K562 (cell line): ENCODE data around the gene NMUR2. TPM values are rescaled to one million over a fixed set of nuclear protein-coding genes. Genes with fewer than 3 reads are reported as not detected.

Experiments
- ATAC-seq: fragments of 200-7000 bp; cut with Tn5 transposase; 3 replicates; pipeline ENCODE4 v1.9.1; 2020; ENCODE audit warnings: moderate library complexity
- BruUV-seq: library from RNA; stranded (reverse); fragments of 400-500 nt; replicated peaks from 2 replicates; lab custom pipeline; 2021; lab: Mats Ljungman, UMichigan
- CTCF ChIA-PET: fragments of 300-600 bp; formaldehyde crosslinking; extraction: SDS; loops from one replicate; lab custom pipeline; 2021; ENCODE audit warnings: low intra/inter-chr PET ratio; lab: Yijun Ruan, JAX
- POLR2A ChIA-PET: fragments of 300-600, 350-650 bp; sonication (Branson Sonifier 250); formaldehyde crosslinking; extraction: SDS; loops from one replicate; lab custom pipeline; 2021; ENCODE audit warnings: antibody characterized with exemption, inconsistent platforms; lab: Yijun Ruan, JAX
- DNase-seq, 4 experiments: peaks; one replicate each; pipeline versions ENCODE4 v3.0.0 to v3.0.0-alpha.2; 2011 to 2018; ENCODE audit warnings: low spot score in 3 of 4, mixed read lengths in 3 of 4; ENCODE audit errors: extremely low read depth in 1 of 4
- FAIRE-seq: peaks from 2 replicates; lab custom pipeline; 2011; peaks lifted over from hg19 to GRCh38; lab: Jason Lieb, UNC
- H2AFZ ChIP-seq: 2 replicates; pipeline ENCODE4 v1.6.0; 2011; ENCODE audit warnings: low read depth, low read length, control low read depth, inconsistent platforms
- H3K27ac ChIP-seq: fragments of 200-600 bp; 3 replicates; pipeline ENCODE4 v1.8.0; 2011; ENCODE audit warnings: low read depth, mild to moderate bottlenecking, control low read depth, inconsistent platforms, low read length, moderate library complexity, mixed read lengths; ENCODE audit errors: extremely low read depth
- H3K27me3 ChIP-seq, 2 experiments: fragments of 300-600 bp in 1 of 2; 2 replicates in 1 of 2; 3 replicates in 1 of 2; pipeline versions ENCODE4 v1.6.0 to v1.8.0; 2011; ENCODE audit warnings: inconsistent platforms in 2 of 2, low read length in 2 of 2, mild to moderate bottlenecking in 1 of 2, mixed read lengths in 1 of 2, moderate library complexity in 1 of 2; ENCODE audit not compliant: control insufficient read depth in 2 of 2, insufficient read depth in 2 of 2
- H3K36me3 ChIP-seq: fragments of 300-600 bp; 3 replicates; pipeline ENCODE4 v1.8.0; 2011; ENCODE audit warnings: mild to moderate bottlenecking, low read length, inconsistent platforms; ENCODE audit not compliant: control insufficient read depth, insufficient read depth
- H3K4me1 ChIP-seq, 2 experiments: fragments of 200-600 bp in 1 of 2; replicated peaks in 1 of 2; 2 replicates in 1 of 2; 3 replicates in 1 of 2; pipeline versions ENCODE4 v1.5.1 to v1.8.0; 2011; ENCODE audit warnings: inconsistent platforms in 2 of 2, low read length in 2 of 2, mild to moderate bottlenecking in 1 of 2, mixed read lengths in 1 of 2, moderate library complexity in 1 of 2; ENCODE audit not compliant: control insufficient read depth in 2 of 2, insufficient read depth in 2 of 2
- H3K4me2 ChIP-seq: 2 replicates; pipeline ENCODE4 v1.6.1; 2011; ENCODE audit warnings: low read length, control low read depth, inconsistent platforms, mixed read lengths; ENCODE audit not compliant: insufficient read depth
- H3K4me3 ChIP-seq: fragments of 200-600 bp; sonication (generic), shearing (Covaris generic); 2 replicates; pipeline ENCODE4 v1.5.1; 2016; ENCODE audit warnings: control low read depth, inconsistent platforms
- H3K79me2 ChIP-seq: fragments of 200-600 bp; 3 replicates; pipeline ENCODE4 v1.8.0; 2011; ENCODE audit warnings: low read length, inconsistent platforms; ENCODE audit not compliant: control insufficient read depth, insufficient read depth
- H3K9ac ChIP-seq, 2 experiments: 2 replicates each; pipeline versions ENCODE4 v1.6.0 to v1.6.1; 2011; ENCODE audit warnings: low read depth in 2 of 2, low read length in 2 of 2, control low read depth in 1 of 2, inconsistent platforms in 1 of 2, mild to moderate bottlenecking in 1 of 2, mixed read lengths in 1 of 2; ENCODE audit not compliant: insufficient read depth in 1 of 2
- H3K9me1 ChIP-seq: one replicate; pipeline ENCODE4 v1.6.0; 2011; ENCODE audit warnings: inconsistent platforms, mild to moderate bottlenecking, low read length, moderate library complexity; ENCODE audit not compliant: control insufficient read depth, insufficient read depth
- H3K9me3 ChIP-seq: replicated peaks from 2 replicates; pipeline ENCODE4 v1.5.1; 2011; ENCODE audit warnings: low read depth, low read length, inconsistent platforms; ENCODE audit not compliant: control insufficient read depth, insufficient read depth
- H4K20me1 ChIP-seq: replicated peaks from 2 replicates; pipeline ENCODE4 v1.6.1; 2011; ENCODE audit warnings: low read length, inconsistent platforms, mixed read lengths; ENCODE audit not compliant: control insufficient read depth, insufficient read depth
- HNRNPK ChIP-seq: fragments of 200-400 bp; formaldehyde crosslinking; IDR thresholded peaks from one replicate; pipeline ENCODE4 v1.6.1; 2018; ENCODE audit warnings: mild to moderate bottlenecking, low read depth, low read length; ENCODE audit not compliant: poor library complexity, severe bottlenecking
- MAFF ChIP-seq: IDR thresholded peaks from 2 replicates; pipeline ENCODE4 v1.6.1; 2012; ENCODE audit warnings: low read length, improper control_type of control experiment
- MAFK ChIP-seq: IDR thresholded peaks from 2 replicates; pipeline ENCODE4 v1.6.1; 2011; ENCODE audit warnings: low read length, improper control_type of control experiment
- RHOXF2B ChIP-seq: fragments of 250-450 bp; sonication (Bioruptor Pico); conservative IDR thresholded peaks from 2 replicates; pipeline ENCODE4 v1.5.1; 2021
- SMARCA4 ChIP-seq: fragments of 450-650 bp; IDR thresholded peaks from 2 replicates; pipeline ENCODE4 v1.6.1; 2016
- ZBED1 ChIP-seq: IDR thresholded peaks from 2 replicates; pipeline ENCODE4 v1.6.1; 2014
- ZNF175 ChIP-seq: fragments of 200-800 bp; sonication (Bioruptor generic); IDR thresholded peaks from 2 replicates; pipeline ENCODE4 v1.6.1; 2016; ENCODE audit warnings: low read depth, mild to moderate bottlenecking, missing genetic modification characterization, missing compliant biosample characterization
- ZNF717 ChIP-seq: fragments of 250-450 bp; sonication (Bioruptor Pico); IDR thresholded peaks from 2 replicates; pipeline ENCODE4 v1.5.0; 2021
- WGBS: fragments of 100-300 bp; shearing (Covaris generic); methylation state at CpG from one replicate; pipeline ENCODE4 v1.1.6; 2016; ENCODE audit warnings: low coverage, mixed read lengths; ENCODE audit not compliant: insufficient coverage; ENCODE audit errors: missing lambda C conversion rate; 5-methylcytosine and 5-hydroxymethylcytosine counted together
- in situ Hi-C: fragments of 300-500 bp; cut with MboI; formaldehyde crosslinking; loops from 4 replicates; pipeline ENCODE4 v1.15.0; 2018; ENCODE audit warnings: inconsistent platforms, mixed read lengths
- intact Hi-C: fragments of 100-400 bp; cut with micrococcal nuclease; formaldehyde crosslinking; loops from 2 replicates; pipeline ENCODE4 v1.14.2; 2022
- polyA plus RNA-seq, 8 experiments: library from polyadenylated mRNA; depleted of rRNA in 4 of 8; stranded (reverse) in 5 of 8; unstranded in 3 of 8; fragments of >200 nt; fragmentation: Nextera tagmentation in 2 of 8; fragmentation: Illumina TruSeq in 1 of 8; extraction: Ambion mirVana in 2 of 8; extraction: Trizol in 1 of 8; gene quantifications; 2 replicates each; pipeline versions ENCODE4 v1.2.1 to v1.2.3, GENCODE V29; 2011 to 2014; ENCODE audit warnings: inconsistent platforms in 1 of 8, missing spikeins in 1 of 8
- total RNA-seq, 7 experiments: library from RNA; depleted of rRNA in 6 of 7; stranded (reverse); fragments of >200 nt in 6 of 7; fragmentation: Illumina TruSeq in 2 of 7; extraction: Trizol in 2 of 7; gene quantifications; 2 replicates each; pipeline versions ENCODE4 v1.2.1 to v1.2.3, GENCODE V29; 2011 to 2021; ENCODE audit warnings: low replicate concordance in 1 of 7
- TF ChIP-seq, protein P1 (sequence below): sonication (generic); formaldehyde crosslinking; IDR thresholded peaks from 2 replicates; pipeline ENCODE4 v1.8.0; 2022; ENCODE audit warnings: mild to moderate bottlenecking, missing genetic modification reagents
- TF ChIP-seq, protein P2 (sequence below): sonication (generic); formaldehyde crosslinking; IDR thresholded peaks from 2 replicates; pipeline ENCODE4 v1.8.0; 2023; ENCODE audit warnings: mild to moderate bottlenecking, missing genetic modification reagents
- TF ChIP-seq, protein P3 (sequence below): fragments of 250-450 bp; sonication (Bioruptor Pico); IDR thresholded peaks from 2 replicates; pipeline ENCODE4 v1.8.0; 2022; ENCODE audit warnings: moderate library complexity, mild to moderate bottlenecking, inconsistent platforms
- TF ChIP-seq, protein P4 (sequence below): fragments of 250-450 bp; sonication (Bioruptor Pico); IDR thresholded peaks from 2 replicates; pipeline ENCODE4 v1.8.0; 2022; ENCODE audit warnings: inconsistent platforms
- TF ChIP-seq, protein P5 (sequence below): IDR thresholded peaks from 3 replicates; pipeline ENCODE4 v1.6.1; 2011; ENCODE audit warnings: borderline replicate concordance, mild to moderate bottlenecking; ENCODE audit not compliant: insufficient read length, insufficient read depth
- TF ChIP-seq, protein P6 (sequence below): fragments of 450-650 bp; IDR thresholded peaks from 2 replicates; pipeline ENCODE4 v1.7.0; 2016; ENCODE audit warnings: borderline replicate concordance

Gene NMUR2
- total and polyA plus RNA-seq, 9 of the 15 experiments (the other 6 are each of a cell fraction or from before 2014, with no cell fraction given): not detected

DNA sequence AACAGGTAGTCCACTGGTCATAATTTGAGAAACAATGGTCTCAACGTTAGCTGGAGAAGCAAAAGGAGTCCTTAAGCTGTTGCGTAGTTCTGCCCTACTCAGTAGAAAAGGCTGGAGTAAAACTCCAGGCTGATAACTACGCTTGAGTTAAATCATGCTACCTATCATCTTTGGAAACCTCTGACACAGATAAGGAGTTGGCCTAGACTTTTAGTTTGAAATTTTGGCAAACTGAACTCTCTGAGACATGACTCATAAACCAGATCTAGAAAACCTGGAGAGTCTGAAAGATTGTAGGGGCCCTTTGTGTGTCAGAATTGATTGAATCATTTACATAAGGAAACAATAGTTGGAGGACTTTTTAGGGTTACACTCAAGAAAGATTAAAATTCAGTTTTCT lies 26.3 kb downstream of the NMUR2 start:
- Histone ChIP-seq H3K9me1 (no peaks in the 10 kb centered on the region), H3K4me3 (no peak overlapping the region), H3K4me2 (no peak overlapping the region), H2AFZ (no peak overlapping the region), H3K9me3 (no peaks in the 10 kb centered on the region), H3K36me3 (no peaks in the 10 kb centered on the region), H3K27me3 (no peaks in the 10 kb centered on the region), H3K27ac (no peak overlapping the region), H3K9ac (no peak overlapping the region), H4K20me1 (no peaks in the 10 kb centered on the region), H3K79me2 (no peaks in the 10 kb centered on the region), H3K4me1 (no peaks in the 10 kb centered on the region)
- intact Hi-C loops (no loop called here), in situ Hi-C loops (no loop called here)
- no peak for FAIRE-seq
- no peak for ATAC-seq
- ChIA-PET CTCF (no interaction called here), POLR2A (no interaction called here)
- WGBS: 5% methylated on average over 3 of the region's 3 CpGs
- DNase-seq: no peak
- TF ChIP-seq, protein P1, sequence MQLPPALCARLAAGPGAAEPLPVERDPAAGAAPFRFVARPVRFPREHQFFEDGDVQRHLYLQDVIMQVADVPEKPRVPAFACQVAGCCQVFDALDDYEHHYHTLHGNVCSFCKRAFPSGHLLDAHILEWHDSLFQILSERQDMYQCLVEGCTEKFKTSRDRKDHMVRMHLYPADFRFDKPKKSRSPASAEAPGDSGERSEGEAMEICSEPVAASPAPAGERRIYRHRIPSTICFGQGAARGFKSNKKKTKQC (CRISPR knock-in tag): no peak
- TF ChIP-seq MAFF: no peak
- TF ChIP-seq, protein P2, sequence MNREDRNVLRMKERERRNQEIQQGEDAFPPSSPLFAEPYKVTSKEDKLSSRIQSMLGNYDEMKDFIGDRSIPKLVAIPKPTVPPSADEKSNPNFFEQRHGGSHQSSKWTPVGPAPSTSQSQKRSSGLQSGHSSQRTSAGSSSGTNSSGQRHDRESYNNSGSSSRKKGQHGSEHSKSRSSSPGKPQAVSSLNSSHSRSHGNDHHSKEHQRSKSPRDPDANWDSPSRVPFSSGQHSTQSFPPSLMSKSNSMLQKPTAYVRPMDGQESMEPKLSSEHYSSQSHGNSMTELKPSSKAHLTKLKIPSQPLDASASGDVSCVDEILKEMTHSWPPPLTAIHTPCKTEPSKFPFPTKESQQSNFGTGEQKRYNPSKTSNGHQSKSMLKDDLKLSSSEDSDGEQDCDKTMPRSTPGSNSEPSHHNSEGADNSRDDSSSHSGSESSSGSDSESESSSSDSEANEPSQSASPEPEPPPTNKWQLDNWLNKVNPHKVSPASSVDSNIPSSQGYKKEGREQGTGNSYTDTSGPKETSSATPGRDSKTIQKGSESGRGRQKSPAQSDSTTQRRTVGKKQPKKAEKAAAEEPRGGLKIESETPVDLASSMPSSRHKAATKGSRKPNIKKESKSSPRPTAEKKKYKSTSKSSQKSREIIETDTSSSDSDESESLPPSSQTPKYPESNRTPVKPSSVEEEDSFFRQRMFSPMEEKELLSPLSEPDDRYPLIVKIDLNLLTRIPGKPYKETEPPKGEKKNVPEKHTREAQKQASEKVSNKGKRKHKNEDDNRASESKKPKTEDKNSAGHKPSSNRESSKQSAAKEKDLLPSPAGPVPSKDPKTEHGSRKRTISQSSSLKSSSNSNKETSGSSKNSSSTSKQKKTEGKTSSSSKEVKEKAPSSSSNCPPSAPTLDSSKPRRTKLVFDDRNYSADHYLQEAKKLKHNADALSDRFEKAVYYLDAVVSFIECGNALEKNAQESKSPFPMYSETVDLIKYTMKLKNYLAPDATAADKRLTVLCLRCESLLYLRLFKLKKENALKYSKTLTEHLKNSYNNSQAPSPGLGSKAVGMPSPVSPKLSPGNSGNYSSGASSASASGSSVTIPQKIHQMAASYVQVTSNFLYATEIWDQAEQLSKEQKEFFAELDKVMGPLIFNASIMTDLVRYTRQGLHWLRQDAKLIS (CRISPR knock-in tag): no peak
- TF ChIP-seq ZNF175 (CRISPR knock-in tag): no peak
- TF ChIP-seq, protein P3, sequence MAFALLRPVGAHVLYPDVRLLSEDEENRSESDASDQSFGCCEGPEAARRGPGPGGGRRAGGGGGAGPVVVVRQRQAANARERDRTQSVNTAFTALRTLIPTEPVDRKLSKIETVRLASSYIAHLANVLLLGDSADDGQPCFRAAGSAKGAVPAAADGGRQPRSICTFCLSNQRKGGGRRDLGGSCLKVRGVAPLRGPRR: no peak
- TF ChIP-seq SMARCA4: no peak
- TF ChIP-seq RHOXF2B (CRISPR knock-in tag): no peak
- TF ChIP-seq, protein P4, sequence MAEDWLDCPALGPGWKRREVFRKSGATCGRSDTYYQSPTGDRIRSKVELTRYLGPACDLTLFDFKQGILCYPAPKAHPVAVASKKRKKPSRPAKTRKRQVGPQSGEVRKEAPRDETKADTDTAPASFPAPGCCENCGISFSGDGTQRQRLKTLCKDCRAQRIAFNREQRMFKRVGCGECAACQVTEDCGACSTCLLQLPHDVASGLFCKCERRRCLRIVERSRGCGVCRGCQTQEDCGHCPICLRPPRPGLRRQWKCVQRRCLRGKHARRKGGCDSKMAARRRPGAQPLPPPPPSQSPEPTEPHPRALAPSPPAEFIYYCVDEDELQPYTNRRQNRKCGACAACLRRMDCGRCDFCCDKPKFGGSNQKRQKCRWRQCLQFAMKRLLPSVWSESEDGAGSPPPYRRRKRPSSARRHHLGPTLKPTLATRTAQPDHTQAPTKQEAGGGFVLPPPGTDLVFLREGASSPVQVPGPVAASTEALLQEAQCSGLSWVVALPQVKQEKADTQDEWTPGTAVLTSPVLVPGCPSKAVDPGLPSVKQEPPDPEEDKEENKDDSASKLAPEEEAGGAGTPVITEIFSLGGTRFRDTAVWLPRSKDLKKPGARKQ (CRISPR knock-in tag): no peak
- no peak for TF ChIP-seq ZBED1
- no peak for TF ChIP-seq HNRNPK
- TF ChIP-seq, protein P5, sequence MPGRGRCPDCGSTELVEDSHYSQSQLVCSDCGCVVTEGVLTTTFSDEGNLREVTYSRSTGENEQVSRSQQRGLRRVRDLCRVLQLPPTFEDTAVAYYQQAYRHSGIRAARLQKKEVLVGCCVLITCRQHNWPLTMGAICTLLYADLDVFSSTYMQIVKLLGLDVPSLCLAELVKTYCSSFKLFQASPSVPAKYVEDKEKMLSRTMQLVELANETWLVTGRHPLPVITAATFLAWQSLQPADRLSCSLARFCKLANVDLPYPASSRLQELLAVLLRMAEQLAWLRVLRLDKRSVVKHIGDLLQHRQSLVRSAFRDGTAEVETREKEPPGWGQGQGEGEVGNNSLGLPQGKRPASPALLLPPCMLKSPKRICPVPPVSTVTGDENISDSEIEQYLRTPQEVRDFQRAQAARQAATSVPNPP: no peak
- TF ChIP-seq MAFK: no peak
- TF ChIP-seq, protein P6, sequence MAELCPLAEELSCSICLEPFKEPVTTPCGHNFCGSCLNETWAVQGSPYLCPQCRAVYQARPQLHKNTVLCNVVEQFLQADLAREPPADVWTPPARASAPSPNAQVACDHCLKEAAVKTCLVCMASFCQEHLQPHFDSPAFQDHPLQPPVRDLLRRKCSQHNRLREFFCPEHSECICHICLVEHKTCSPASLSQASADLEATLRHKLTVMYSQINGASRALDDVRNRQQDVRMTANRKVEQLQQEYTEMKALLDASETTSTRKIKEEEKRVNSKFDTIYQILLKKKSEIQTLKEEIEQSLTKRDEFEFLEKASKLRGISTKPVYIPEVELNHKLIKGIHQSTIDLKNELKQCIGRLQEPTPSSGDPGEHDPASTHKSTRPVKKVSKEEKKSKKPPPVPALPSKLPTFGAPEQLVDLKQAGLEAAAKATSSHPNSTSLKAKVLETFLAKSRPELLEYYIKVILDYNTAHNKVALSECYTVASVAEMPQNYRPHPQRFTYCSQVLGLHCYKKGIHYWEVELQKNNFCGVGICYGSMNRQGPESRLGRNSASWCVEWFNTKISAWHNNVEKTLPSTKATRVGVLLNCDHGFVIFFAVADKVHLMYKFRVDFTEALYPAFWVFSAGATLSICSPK: no peak
- no peak for TF ChIP-seq ZNF717
- BruUV-seq: no TSS peak
